K562 (cell line): ENCODE data around the gene NFATC1. TPM values are rescaled to one million over a fixed set of nuclear protein-coding genes. Genes with fewer than 3 reads are reported as not detected.

Source experiments
- ARID1B ChIP-seq: fragments of 450-650 bp; IDR thresholded peaks from 2 replicates; pipeline ENCODE4 v1.6.1; 2016; ENCODE audit warnings: antibody characterized with exemption, mild to moderate bottlenecking, inconsistent platforms
- CBFA2T3 ChIP-seq: fragments of 450-650 bp; IDR thresholded peaks from 2 replicates; pipeline ENCODE4 v1.6.1; 2017
- CXXC5 ChIP-seq: fragments of 250-450 bp; sonication (Bioruptor Pico); IDR thresholded peaks from 2 replicates; pipeline ENCODE4 v1.8.0; 2022; ENCODE audit warnings: inconsistent platforms, mild to moderate bottlenecking, moderate library complexity
- EP300 ChIP-seq: IDR thresholded peaks from 2 replicates; pipeline ENCODE4 v1.6.1; 2012; ENCODE audit warnings: low read length, improper control_type of control experiment
- GATAD2B ChIP-seq: fragments of 450-650 bp; IDR thresholded peaks from 2 replicates; pipeline ENCODE4 v1.6.1; 2017; ENCODE audit warnings: mild to moderate bottlenecking, borderline replicate concordance
- MEIS2 ChIP-seq: fragments of 450-650 bp; IDR thresholded peaks from 2 replicates; pipeline ENCODE4 v1.6.1; 2014; ENCODE audit warnings: mild to moderate bottlenecking; ENCODE audit not compliant: partially characterized antibody
- MYNN ChIP-seq, 2 experiments: sonication (generic); formaldehyde crosslinking in 1 of 2; IDR thresholded peaks; 2 replicates each; pipeline versions ENCODE4 v1.5.0 to v1.6.1; 2016 to 2020; ENCODE audit warnings: antibody characterized with exemption in 1 of 2, missing genetic modification reagents in 1 of 2
- SRSF7 ChIP-seq: fragments of 200-400 bp; formaldehyde crosslinking; optimal IDR thresholded peaks from 2 replicates; pipeline ENCODE3; 2017; ENCODE audit warnings: mild to moderate bottlenecking, low read depth, low read length
- ZFX ChIP-seq: sonication (generic); formaldehyde crosslinking; IDR thresholded peaks from 2 replicates; pipeline ENCODE4 v1.8.0; 2022; ENCODE audit warnings: mild to moderate bottlenecking, missing genetic modification reagents, moderate library complexity
- polyA plus RNA-seq, 8 experiments: library from polyadenylated mRNA; depleted of rRNA in 4 of 8; stranded (reverse) in 5 of 8; unstranded in 3 of 8; fragments of >200 nt; fragmentation: Nextera tagmentation in 2 of 8; fragmentation: Illumina TruSeq in 1 of 8; extraction: Ambion mirVana in 2 of 8; extraction: Trizol in 1 of 8; gene quantifications; 2 replicates each; pipeline versions ENCODE4 v1.2.1 to v1.2.3, GENCODE V29; 2011 to 2014; ENCODE audit warnings: inconsistent platforms in 1 of 8, missing spikeins in 1 of 8
- total RNA-seq, 7 experiments: library from RNA; depleted of rRNA in 6 of 7; stranded (reverse); fragments of >200 nt in 6 of 7; fragmentation: Illumina TruSeq in 2 of 7; extraction: Trizol in 2 of 7; gene quantifications; 2 replicates each; pipeline versions ENCODE4 v1.2.1 to v1.2.3, GENCODE V29; 2011 to 2021; ENCODE audit warnings: low replicate concordance in 1 of 7
- TF ChIP-seq, protein P1 (sequence below): fragments of 250-450 bp; sonication (Bioruptor Pico); IDR thresholded peaks from 2 replicates; pipeline ENCODE4 v1.8.0; 2022; ENCODE audit warnings: inconsistent platforms
- TF ChIP-seq, protein P2 (sequence below): sonication (generic); IDR thresholded peaks from 2 replicates; pipeline ENCODE4 v1.6.1; 2016
- TF ChIP-seq, protein P3 (sequence below): sonication (generic); formaldehyde crosslinking; IDR thresholded peaks from 2 replicates; pipeline ENCODE4 v1.8.0; 2022; ENCODE audit warnings: missing genetic modification reagents, mild to moderate bottlenecking, borderline replicate concordance
- TF ChIP-seq, protein P4 (sequence below): fragments of 250-450 bp; sonication (Bioruptor Pico); IDR thresholded peaks from 2 replicates; pipeline ENCODE4 v1.6.1; 2021; ENCODE audit warnings: mild to moderate bottlenecking
- TF ChIP-seq, protein P5 (sequence below): sonication (generic); formaldehyde crosslinking; IDR thresholded peaks from 2 replicates; pipeline ENCODE4 v1.8.0; 2022; ENCODE audit warnings: missing genetic modification reagents, mild to moderate bottlenecking, moderate library complexity, borderline replicate concordance
- TF ChIP-seq, protein P6 (sequence below): fragments of 250-450 bp; sonication (Bioruptor Pico); IDR thresholded peaks from 2 replicates; pipeline ENCODE4 v1.8.0; 2022; ENCODE audit warnings: moderate library complexity, mild to moderate bottlenecking, inconsistent platforms
- TF ChIP-seq, protein P7 (sequence below): IDR thresholded peaks from 2 replicates; pipeline ENCODE4 v1.6.1; 2014; ENCODE audit warnings: antibody characterized with exemption

The NFATC1 gene
- total and polyA plus RNA-seq, 9 of the 15 experiments (the other 6 are each of a cell fraction or from before 2014, with no cell fraction given): 1.1 to 16.4 (median 2.5) TPM

DNA sequence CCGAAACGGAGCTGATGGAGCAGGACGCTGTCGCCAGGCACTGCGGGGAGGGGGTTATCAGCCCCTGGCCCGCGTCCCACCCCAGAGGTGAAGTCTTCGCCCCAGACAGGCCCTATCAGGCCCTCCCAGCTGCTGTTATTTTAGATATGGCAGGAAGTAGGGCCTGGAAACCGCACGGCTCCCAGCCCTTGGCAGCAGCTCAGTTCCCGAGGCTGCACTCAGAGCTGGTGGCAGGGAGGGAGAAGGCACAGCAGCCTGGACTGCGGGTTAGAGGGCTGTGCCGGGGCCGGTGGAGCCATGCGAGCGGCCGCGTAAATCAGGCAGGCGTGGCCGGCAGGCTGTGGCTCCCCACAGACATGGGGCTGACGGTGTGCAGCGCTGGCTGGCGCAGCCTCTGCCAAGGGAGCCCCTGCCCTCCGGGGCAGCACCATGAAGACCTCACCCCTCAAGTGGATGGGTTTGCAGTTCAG is 111.4 kb downstream of the NFATC1 start (continued):
- TF ChIP-seq, protein P1, sequence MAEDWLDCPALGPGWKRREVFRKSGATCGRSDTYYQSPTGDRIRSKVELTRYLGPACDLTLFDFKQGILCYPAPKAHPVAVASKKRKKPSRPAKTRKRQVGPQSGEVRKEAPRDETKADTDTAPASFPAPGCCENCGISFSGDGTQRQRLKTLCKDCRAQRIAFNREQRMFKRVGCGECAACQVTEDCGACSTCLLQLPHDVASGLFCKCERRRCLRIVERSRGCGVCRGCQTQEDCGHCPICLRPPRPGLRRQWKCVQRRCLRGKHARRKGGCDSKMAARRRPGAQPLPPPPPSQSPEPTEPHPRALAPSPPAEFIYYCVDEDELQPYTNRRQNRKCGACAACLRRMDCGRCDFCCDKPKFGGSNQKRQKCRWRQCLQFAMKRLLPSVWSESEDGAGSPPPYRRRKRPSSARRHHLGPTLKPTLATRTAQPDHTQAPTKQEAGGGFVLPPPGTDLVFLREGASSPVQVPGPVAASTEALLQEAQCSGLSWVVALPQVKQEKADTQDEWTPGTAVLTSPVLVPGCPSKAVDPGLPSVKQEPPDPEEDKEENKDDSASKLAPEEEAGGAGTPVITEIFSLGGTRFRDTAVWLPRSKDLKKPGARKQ (CRISPR knock-in tag): no peak
- TF ChIP-seq, protein P2, sequence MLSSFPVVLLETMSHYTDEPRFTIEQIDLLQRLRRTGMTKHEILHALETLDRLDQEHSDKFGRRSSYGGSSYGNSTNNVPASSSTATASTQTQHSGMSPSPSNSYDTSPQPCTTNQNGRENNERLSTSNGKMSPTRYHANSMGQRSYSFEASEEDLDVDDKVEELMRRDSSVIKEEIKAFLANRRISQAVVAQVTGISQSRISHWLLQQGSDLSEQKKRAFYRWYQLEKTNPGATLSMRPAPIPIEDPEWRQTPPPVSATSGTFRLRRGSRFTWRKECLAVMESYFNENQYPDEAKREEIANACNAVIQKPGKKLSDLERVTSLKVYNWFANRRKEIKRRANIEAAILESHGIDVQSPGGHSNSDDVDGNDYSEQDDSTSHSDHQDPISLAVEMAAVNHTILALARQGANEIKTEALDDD: no peak
- TF ChIP-seq MYNN (IDR thresholded peaks at IDR 0.05) (peak; percentile 90), MYNN (CRISPR knock-in tag; IDR thresholded peaks at IDR 0.05) (no peak), SRSF7 (no peak), EP300 (peak; percentile 88), ARID1B (peak; percentile 97), ZFX (CRISPR knock-in tag) (peak; percentile 60), MEIS2 (peak; percentile 23), GATAD2B (peak; percentile 53; the same call in 1 of the 2 replicates), CXXC5 (CRISPR knock-in tag) (peak; percentile 73), CBFA2T3 (peak; percentile 94)
- TF ChIP-seq, protein P3, sequence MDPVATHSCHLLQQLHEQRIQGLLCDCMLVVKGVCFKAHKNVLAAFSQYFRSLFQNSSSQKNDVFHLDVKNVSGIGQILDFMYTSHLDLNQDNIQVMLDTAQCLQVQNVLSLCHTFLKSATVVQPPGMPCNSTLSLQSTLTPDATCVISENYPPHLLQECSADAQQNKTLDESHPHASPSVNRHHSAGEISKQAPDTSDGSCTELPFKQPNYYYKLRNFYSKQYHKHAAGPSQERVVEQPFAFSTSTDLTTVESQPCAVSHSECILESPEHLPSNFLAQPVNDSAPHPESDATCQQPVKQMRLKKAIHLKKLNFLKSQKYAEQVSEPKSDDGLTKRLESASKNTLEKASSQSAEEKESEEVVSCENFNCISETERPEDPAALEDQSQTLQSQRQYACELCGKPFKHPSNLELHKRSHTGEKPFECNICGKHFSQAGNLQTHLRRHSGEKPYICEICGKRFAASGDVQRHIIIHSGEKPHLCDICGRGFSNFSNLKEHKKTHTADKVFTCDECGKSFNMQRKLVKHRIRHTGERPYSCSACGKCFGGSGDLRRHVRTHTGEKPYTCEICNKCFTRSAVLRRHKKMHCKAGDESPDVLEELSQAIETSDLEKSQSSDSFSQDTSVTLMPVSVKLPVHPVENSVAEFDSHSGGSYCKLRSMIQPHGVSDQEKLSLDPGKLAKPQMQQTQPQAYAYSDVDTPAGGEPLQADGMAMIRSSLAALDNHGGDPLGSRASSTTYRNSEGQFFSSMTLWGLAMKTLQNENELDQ (CRISPR knock-in tag): no peak
- TF ChIP-seq, protein P4, sequence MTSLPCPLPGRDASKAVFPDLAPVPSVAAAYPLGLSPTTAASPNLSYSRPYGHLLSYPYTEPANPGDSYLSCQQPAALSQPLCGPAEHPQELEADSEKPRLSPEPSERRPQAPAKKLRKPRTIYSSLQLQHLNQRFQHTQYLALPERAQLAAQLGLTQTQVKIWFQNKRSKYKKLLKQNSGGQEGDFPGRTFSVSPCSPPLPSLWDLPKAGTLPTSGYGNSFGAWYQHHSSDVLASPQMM (CRISPR knock-in tag): no peak
- TF ChIP-seq, protein P5, sequence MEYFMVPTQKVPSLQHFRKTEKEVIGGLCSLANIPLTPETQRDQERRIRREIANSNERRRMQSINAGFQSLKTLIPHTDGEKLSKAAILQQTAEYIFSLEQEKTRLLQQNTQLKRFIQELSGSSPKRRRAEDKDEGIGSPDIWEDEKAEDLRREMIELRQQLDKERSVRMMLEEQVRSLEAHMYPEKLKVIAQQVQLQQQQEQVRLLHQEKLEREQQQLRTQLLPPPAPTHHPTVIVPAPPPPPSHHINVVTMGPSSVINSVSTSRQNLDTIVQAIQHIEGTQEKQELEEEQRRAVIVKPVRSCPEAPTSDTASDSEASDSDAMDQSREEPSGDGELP (CRISPR knock-in tag): peak; percentile 89
- TF ChIP-seq, protein P6, sequence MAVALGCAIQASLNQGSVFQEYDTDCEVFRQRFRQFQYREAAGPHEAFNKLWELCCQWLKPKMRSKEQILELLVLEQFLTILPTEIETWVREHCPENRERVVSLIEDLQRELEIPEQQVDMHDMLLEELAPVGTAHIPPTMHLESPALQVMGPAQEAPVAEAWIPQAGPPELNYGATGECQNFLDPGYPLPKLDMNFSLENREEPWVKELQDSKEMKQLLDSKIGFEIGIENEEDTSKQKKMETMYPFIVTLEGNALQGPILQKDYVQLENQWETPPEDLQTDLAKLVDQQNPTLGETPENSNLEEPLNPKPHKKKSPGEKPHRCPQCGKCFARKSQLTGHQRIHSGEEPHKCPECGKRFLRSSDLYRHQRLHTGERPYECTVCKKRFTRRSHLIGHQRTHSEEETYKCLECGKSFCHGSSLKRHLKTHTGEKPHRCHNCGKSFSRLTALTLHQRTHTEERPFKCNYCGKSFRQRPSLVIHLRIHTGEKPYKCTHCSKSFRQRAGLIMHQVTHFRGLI (CRISPR knock-in tag): no peak
- TF ChIP-seq, protein P7, sequence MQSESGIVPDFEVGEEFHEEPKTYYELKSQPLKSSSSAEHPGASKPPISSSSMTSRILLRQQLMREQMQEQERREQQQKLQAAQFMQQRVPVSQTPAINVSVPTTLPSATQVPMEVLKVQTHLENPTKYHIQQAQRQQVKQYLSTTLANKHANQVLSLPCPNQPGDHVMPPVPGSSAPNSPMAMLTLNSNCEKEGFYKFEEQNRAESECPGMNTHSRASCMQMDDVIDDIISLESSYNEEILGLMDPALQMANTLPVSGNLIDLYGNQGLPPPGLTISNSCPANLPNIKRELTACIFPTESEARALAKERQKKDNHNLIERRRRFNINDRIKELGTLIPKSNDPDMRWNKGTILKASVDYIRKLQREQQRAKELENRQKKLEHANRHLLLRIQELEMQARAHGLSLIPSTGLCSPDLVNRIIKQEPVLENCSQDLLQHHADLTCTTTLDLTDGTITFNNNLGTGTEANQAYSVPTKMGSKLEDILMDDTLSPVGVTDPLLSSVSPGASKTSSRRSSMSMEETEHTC: peak; percentile 51; the same call in 1 of the 2 replicates
